ENCODE data around the gene LHFPL3.
A peak's percentile ranks its signal among the peaks of the same experiment; 100 is the strongest.

Gene LHFPL3

GRCh38 chr7:104895522-104896236 is 567.3 kb downstream of the LHFPL3 start:
- DNase-seq (ENCODE audit: low read depth), result peak; percentile 73
- peak overlapping the region; percentile 12; the same call in 1 of the 2 replicates for H3K4me3 ChIP-seq (ENCODE audit: low read depth, low read length)
- TF ChIP-seq CTCF (IDR thresholded peaks at IDR 0.05; ENCODE audit: low read depth, low read length, missing control alignments), result no peak

- TF ChIP-seq CTCF (IDR thresholded peaks at IDR 0.05; ENCODE audit: low read depth, low read length, missing control alignments), result no peak
- no peak overlapping the region for H3K4me3 ChIP-seq (ENCODE audit: low read depth, low read length)
- DNase-seq (ENCODE audit: low read depth), result no peak
Measured at GRCh38 chr7:104898434-104898833, 570.0 kb downstream of the LHFPL3 start.

- TF ChIP-seq CTCF (IDR thresholded peaks at IDR 0.05; ENCODE audit: low read depth, low read length, missing control alignments), result no peak
- no peak for DNase-seq (ENCODE audit: low read depth)
- H3K4me3 ChIP-seq (ENCODE audit: low read depth, low read length), result no peak overlapping the region
Measured at GRCh38 chr7:104900525-104901239, 572.3 kb downstream of the LHFPL3 start.

GRCh38 chr7:104901240-104901619 is 572.8 kb downstream of the LHFPL3 start:
- no peak for TF ChIP-seq CTCF (IDR thresholded peaks at IDR 0.05; ENCODE audit: low read depth, low read length, missing control alignments)
- no peak overlapping the region for H3K4me3 ChIP-seq (ENCODE audit: low read depth, low read length)
- DNase-seq (ENCODE audit: low read depth), result no peak

- no peak for DNase-seq (ENCODE audit: low read depth)
- H3K4me3 ChIP-seq (ENCODE audit: low read depth, low read length), result no peak overlapping the region
- no peak for TF ChIP-seq CTCF (IDR thresholded peaks at IDR 0.05; ENCODE audit: low read depth, low read length, missing control alignments)
Measured at GRCh38 chr7:104902183-104902582, 573.8 kb downstream of the LHFPL3 start.

- no peak for TF ChIP-seq CTCF (IDR thresholded peaks at IDR 0.05; ENCODE audit: low read depth, low read length, missing control alignments)
- no peak overlapping the region for H3K4me3 ChIP-seq (ENCODE audit: low read depth, low read length)
- DNase-seq (ENCODE audit: low read depth), result no peak
Measured at GRCh38 chr7:104903044-104903443, 574.6 kb downstream of the LHFPL3 start.

Data from GM12864 (cell line).